Stimulated activated CD4-positive, alpha-beta T cell treated with anti-CD3 and anti-CD28 coated beads, TNF-alpha, amount 100 ng/mL, for 1 hour (primary cell): ENCODE results near the gene SAV1.
"Not testable (repeated sequence)": the region's sequence is repeated elsewhere in the genome, so short reads cannot be mapped to it uniquely, and the experiment has no call there.

ENCODE experiments used
- DNase-seq, 3 donors: peaks; one replicate each; pipeline ENCODE4 v3.0.0-alpha.2; 2020; ENCODE audit warnings: low read depth in 3 of 3, low spot score in 1 of 3

SAV1 gene

DNA sequence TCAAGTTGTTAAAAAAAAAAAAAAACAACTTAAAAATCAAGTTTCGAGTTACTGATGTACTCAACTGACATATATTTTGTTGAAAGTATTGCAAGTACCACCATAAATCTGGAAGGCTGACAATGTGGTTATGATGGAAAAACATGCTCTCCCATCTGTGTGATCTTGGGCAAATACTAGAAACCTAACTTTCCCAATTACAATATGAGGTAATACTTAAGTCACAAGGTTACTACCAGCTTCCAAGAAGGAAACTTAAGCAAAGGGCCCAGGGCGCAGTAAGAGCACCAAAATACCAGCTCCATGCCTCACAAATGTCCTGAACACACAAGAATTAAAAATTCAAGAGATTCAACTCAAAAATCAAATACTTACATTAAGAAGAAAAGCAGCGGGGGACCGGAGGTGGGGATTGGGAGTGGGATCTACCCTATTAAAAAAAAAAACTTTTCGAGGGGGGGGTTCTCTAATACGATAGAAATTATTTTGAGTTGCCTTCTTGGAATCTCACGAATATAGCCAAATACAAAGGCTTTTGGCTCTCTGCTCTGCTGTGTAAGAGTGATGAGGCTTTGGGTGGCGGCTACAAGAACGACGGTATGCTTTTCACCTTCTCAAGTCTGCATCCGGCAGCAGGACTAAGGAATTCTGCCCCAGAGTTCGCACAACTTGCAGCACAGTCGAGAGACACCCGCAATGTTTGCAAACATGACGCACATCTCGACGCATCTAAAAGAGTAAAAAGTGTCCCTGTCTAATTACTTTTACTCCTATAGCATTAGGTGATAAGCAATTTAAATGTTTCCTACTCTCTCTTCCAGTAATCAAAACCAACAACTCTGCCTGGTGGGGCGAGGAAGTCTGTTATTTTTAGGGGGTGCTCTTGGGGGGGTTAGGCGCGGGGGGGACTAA, 1.1 kb downstream of the SAV1 start:
- DNase-seq = no peak

DNA sequence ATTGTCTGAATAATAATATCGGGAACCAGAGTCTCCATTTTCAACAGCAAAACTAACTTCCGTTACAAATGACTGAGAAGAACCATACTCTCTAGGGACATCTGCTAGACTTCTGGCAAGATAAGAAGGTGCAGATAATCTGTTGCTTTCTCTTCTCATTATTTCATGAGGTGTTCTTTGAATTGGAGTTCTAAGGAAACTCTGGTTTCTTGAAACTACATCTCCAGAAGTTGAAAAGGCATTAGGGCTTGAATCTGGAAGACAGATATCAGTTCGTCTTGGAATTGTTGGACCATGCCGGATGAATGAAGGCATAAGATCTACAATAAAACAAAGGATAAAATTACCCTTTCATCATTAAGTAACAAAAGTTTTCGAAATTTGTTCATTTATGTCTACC, 2.8 kb downstream of the SAV1 start:
- not testable (repeated sequence) for DNase-seq

DNA sequence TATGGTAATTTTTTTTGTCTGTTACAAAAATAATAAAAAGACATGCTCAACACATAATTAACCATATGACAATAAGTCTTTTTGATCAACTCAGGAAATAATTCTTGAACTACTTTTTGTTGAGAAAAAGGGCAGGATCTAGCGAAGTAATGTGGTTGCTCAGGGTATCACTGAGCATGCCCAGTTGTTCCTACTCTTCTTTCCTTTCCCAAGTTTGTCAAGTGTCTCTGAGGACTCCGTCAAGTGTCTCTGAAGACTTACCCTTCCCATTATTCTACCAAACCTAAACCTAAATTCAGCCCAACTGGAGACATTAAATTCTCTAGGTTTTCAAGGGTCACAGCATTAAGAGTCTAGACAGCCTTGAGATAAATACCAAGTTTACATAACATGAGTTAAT, 3.5 kb downstream of the SAV1 start:
- not testable (repeated sequence) for DNase-seq

DNA sequence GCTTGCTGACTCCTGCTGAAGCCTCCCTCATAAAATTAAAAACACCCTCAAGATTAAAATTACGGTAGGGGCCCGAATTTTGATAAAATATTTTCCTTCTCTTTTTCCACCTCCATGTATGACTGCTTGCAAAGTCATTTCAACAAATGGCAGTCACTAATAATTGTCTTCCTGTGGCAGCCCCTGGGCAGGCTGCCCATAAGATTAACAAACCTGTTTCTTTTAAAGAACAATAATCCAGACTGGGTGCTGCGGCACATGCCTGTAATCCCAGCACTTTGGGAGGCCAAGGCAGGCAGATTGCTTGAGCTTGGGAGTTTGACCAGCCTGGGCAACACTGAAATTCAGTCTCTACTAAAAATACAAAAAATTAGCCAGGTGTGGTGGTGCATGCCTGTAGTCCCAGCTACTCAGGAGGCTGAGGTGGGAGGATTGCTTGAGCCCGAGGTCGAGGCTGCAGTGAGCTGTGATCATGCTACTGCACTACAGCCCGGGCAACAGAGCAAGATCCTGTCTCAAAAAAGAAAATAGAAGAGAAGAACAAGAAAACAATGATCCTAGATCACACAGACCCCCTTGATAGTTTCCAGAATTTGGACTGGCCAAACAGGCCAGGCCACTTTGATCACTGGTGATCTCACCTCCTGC, 8.7 kb downstream of the SAV1 start:
- no peak for DNase-seq

DNA sequence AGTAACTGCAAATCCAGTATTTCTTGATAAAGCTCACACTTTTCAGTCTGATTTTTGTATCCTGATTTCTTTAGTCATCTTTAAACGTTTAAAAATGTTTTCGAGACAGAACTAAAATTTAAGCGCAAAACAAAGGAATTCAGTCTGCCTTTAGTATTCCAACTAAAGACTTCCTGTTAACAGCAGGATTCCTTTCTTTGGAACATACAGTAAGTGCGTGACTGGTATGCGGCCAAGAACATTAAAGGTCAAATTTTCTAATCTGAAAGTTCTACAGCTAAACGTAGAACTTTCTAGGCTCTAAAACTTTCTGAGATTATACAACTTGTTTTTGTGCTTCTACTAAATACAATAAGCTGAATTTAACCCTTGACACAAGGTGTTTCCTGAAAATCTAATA, 9.9 kb downstream of the SAV1 start:
- no peak for DNase-seq

DNA sequence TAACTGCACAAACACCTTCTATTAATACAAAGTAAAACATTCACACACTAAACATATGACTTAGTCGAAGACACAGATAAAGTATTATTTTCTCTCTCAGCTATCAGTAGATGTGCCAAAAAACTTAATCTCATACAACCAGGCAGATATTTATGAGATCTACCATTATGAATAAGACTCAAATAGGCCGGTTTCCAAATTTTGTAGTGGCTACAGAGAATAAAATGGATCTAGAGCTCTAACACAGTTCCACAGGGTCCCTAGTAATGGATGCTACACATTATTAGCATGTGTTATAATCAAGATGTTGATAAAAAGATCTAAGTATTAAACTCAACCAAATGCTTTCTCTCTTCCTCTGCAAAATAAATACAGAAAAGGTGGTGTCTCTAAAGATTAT, 10.4 kb downstream of the SAV1 start:
- DNase-seq = no peak

DNA sequence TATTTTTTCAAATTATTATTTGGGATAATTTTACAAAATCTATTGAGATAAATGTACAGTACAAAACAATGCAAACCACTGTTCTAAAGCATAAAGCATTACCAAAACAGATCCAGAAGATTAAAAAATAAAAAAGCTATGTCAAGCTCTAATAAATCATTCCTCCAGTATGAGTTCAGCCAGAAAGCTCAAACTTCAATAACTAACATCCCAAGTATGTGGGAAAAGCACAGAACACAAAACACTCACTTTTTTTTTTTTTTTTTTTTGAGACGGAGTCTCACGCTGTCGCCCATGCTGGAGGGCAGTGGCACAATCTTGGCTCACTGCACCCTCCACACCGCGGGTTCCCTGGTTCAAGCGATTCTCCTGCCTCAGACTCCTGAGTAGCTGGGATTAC, 11.3 kb downstream of the SAV1 start:
- no peak for DNase-seq

DNA sequence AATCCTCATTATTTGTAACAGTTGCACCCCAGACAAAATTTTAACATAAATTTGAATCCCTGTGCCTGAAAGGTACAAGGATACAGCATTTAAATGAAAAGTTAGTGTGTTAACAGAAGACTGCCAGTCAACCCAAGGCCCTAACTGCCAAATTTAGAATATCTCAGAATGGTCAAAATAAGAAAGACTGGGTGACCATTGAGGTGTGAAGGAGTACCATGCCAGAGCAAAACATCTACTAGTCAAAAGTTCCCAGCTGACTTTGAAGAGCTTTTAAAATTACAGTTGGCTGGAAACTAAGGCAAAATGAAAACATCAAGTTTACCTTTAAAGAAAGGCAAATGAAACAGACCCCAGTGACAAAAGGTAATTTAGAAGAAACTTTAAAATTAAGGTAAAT, 18.4 kb downstream of the SAV1 start:
- no peak for DNase-seq

DNA sequence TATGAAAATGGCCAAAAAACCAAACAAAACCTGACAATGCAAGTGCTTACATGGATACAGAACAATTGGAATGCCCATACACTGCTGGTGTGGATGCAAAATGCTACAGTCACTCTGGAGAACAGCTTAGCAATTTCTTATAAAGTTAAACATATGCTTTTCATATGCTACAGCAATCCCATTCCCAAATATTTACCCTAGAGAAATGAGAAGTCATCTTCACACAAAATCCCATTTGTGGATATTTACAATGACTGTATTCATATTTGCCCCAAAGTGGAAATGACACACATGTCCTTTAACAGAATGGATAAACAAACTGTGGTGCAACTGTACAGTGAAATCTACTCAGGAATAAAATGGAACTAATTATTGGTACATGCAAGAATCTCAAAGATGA, 20.4 kb downstream of the SAV1 start:
- DNase-seq = no peak

DNA sequence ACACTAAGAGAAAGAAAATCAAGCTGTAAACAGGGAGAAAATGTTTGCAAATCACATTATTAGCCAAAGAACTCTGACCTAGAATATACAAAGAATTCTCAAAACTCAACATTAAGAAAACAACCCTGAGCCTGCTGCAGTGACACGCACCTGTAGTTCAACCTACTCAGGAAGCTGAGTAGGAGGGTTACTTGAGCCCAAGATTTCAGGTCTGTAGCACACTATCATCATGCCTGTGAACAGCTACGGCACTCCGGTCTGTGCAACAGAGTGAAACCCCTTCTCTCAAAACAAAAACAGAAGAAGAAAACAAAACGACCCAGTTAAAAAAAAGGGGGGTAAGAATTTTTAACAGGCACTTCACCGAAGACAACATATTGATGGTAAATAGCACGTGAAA, 20.8 kb downstream of the SAV1 start:
- no peak for DNase-seq

DNA sequence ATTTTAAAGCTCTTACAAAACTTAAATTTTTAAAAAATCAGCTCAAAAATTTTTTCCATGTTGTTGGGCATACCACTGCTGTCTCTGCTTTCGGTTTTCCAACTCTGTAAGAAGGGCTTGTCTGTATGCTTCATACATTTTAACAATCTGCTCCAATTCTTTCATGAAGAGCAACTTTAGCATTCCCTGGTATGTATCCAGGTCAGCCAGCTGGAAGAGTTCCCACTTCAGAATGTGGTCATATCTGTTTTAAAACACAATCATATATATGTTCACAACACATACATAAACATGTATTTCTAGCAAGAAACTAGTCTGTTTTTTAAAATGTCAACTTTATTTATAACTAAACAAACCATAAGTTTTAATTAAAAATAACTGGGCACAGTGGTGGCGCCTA, 33.0 kb downstream of the SAV1 start:
- DNase-seq = no peak

DNA sequence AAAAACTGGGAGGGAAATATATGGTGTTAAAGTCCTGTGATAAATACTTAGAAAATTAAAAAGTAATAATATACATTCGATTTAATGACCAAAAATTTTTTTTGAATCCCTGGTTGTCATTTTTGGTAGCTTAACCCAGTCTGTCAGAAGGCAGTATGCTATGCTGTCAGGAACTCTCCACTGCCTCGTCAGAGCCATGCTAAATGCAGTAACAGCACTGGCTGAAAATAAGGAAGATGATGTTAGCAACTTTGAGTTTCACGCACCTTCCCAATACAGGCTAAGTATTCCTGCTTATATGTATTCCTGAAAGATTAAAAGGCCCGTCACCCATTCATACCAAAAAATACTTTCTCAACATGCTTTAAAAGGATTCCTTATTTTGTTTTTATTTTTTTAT, 34.2 kb downstream of the SAV1 start:
- no peak for DNase-seq

DNA sequence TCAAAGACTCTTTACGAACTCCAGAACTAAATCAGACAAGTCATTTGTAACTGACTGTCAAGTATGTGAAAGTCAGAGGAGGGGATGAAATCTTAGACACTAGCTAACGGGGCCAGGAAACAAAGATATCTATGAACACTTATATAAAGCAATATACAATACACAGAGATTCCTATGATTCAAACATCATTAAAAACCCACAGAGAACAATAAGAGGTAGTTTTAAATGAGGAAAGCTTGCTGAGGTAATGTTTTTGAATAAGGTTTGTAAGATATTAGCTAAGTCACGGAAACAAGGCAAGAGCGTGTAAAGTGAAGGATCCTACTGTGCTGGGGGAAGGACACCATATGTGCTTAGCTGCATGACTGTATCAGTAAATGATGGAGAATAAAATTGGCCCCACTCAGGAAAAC, 36.7 kb downstream of the SAV1 start:
- DNase-seq = no peak

DNA sequence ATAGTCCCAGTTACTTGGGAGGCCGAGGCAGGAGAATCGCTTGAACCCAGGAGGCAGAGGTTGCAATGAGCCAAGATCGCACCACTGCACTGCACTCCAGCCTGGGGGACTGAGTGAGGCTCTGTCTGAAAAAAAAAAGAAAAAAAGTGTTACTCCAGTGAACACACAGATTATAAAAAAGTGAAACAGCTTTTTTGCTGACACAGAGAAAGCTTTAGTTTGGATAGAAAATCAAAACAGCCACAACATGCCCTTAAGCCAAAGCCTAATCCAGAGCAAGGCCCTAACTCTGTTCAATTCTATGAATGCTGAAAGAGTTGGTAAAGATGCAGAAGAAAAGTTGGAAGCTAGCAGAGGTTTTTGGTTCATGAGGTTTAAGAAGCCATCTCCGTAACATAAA, 43.2 kb downstream of the SAV1 start:
- not testable (repeated sequence) for DNase-seq

DNA sequence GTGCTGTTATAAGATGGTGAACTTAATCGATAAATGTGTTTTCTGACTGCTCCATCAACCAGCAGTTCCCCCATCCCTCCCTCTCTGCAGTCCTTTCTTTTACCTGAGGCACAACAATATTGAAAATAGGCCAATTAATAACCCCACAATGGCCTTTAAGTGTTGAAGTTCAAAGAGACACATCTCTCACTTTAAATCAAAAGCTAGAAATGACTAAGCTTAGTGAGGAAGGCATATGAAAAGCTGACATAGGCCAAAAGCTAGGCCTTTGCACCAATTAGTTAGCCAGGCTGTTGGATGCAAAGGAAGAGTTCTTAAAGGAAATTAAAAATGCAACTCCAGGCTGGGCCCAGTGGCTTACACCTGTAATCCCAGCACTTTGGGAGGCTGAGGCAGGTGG, 43.7 kb downstream of the SAV1 start:
- no peak for DNase-seq

DNA sequence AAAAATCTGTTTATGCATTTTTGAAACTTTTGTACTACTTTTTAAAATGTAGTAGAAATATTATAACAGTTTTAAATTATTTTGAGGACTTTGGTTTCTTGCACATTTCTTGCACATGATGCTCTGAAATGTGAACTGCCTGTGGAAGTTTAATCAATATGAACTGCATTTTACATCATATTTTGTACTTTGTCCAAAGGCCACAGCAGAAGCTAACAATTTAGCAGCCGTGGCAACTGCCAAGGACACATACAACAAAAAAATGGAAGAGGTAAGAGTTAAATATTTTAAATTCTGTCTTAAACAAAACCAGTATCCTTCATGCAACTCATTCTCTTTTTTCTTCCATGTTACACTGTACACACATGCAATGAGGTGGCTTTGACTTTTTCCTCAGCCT, 45.1 kb downstream of the SAV1 start:
- DNase-seq = no peak

DNA sequence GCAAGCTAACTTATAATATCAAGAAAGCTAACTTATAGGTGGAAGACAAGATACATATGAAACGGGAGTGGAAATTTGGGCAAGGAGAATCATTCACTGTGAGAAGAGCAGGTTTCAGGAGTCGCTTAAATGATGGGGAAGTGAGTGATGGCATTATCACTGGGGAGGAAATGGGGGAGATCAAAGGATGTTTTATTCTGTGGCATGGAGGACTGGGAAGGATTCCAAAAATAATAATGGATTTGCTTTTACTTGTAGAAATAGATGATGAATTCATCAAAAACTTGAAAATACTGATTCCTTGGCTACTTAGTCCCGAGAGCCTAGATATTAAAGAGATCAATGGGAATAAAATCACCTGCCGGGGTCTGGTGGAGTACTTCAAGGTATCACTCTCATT, 47.8 kb downstream of the SAV1 start:
- no peak for DNase-seq

DNA sequence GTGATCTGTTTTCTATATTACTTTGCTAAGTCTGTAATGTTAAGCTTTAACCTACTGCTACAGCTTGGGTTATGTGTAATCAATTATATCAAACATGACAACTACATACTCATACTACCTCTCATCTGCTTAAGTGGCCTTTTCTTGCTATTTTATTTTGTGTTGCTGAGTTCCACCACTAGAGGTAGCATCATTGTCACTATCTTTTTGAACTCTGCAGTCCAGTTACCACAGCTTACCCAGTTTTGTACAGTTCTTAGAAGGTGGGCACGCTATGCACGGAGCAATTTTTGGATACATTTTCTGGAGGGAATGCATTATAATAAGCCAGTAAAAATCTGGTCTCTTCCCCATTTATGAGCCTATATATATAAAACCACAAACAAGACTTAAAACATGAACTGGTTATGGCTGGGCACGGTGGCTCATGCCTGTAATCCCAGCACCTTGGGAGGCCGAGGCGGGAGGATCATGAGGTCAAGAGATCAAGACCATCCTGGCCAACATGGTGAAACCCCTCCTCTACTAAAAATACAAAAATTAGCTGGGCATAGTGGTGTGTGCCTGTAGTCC, 48.5 kb downstream of the SAV1 start:
- no peak for DNase-seq

DNA sequence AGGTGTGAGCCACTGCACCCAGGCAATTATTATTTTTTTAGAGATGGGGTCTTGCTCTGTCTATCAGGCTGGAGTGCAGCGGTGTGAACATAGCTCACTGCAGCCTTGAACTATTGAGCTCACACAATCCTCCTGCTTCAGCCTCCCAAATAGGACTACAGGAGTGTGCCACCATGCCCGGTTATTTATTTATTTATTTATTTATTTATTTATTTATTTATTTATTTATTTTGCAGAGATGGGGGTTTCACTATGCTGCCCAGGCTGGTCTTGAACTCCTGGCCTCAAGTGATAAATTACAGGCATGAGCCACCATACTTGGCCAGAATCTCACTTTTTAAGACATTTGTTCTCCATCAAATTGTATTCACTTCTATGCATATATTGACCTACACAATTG, 51.8 kb downstream of the SAV1 start:
- no peak for DNase-seq

DNA sequence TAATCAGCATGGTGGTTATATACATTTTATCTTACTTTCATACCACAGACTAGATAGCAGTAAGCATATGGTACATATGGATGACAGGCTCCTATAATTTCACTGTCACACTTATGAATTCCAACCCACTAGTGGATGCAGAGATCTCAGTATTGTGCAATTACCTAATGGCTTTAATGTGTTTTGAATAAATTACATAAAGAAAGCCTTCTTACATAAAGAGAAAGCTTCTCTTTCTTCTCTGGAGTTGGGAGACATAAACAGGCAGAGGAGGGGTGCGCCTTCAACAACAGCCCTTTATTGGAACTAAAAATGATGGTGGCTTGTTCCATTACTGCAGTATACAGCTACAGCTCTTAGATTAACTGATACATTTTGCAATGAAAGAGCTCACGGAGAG, 52.6 kb downstream of the SAV1 start:
- DNase-seq = no peak

DNA sequence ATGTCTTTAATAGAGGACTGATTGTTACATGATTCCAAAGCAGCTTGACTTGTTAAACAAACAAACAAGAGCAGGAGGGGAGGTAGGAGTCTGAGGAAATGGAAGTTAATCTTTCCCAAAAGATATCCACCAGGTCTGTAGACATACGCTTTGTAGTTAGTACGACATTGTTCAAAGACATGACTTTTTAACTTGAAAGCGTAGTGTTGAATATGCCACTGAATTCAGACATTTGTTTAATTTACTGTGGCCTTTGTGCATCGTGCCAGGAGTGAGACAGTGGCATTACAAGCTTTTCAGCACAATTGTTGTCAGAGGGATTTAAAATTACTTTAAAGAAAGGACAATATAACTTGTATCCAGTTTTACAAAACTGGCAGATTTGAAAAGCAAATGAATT, 53.0 kb downstream of the SAV1 start:
- DNase-seq = no peak

DNA sequence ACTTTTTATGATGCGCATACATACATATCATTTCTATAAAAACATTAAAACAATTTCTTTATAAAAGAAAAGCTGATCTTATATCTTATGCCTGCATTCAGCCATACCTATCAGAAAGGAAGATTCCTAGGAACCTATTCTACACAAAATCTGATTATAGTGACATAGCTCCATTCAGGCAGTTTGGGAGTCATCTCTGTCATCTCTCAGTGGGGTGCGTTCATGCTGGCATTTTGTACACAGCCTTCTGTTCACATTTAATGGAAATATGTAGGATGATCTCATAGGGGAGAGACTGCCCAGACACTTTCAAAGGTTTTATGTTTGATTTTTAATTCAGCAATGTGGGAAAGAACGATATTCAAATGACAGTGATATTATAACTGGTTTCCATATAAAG, 55.3 kb downstream of the SAV1 start:
- DNase-seq = no peak
